Measurements from ENCODE around the gene EYA2. TPM values are rescaled to one million over a fixed set of nuclear protein-coding genes. Genes with fewer than 3 reads are reported as not detected.

Gene EYA2
- total RNA-seq, 2 experiments from 2014 or later, result not detected

GRCh38 chr20:46964618-46965455 lies 70.2 kb downstream of the EYA2 start:
- TF ChIP-seq, protein P1, sequence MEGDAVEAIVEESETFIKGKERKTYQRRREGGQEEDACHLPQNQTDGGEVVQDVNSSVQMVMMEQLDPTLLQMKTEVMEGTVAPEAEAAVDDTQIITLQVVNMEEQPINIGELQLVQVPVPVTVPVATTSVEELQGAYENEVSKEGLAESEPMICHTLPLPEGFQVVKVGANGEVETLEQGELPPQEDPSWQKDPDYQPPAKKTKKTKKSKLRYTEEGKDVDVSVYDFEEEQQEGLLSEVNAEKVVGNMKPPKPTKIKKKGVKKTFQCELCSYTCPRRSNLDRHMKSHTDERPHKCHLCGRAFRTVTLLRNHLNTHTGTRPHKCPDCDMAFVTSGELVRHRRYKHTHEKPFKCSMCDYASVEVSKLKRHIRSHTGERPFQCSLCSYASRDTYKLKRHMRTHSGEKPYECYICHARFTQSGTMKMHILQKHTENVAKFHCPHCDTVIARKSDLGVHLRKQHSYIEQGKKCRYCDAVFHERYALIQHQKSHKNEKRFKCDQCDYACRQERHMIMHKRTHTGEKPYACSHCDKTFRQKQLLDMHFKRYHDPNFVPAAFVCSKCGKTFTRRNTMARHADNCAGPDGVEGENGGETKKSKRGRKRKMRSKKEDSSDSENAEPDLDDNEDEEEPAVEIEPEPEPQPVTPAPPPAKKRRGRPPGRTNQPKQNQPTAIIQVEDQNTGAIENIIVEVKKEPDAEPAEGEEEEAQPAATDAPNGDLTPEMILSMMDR (IDR thresholded peaks at IDR 0.05), result no peak
- ChIA-PET CTCF (no interaction called here), POLR2A (no interaction called here)
- Mint-ChIP-seq H3K27ac (no peak overlapping the region), H3K27me3 (peaks cover 11% of the 10 kb centered on the region), H3K36me3 (ENCODE audit: low read depth) (no peaks in the 10 kb centered on the region), H3K4me1 (ENCODE audit: low read depth) (no peaks in the 10 kb centered on the region), H3K4me3 (no peak overlapping the region), H3K9me3 (no peaks in the 10 kb centered on the region)
- DNase-seq (no peak), ATAC-seq (no peak)
- intact Hi-C loops (cut with micrococcal nuclease), result no loop called here

GRCh38 chr20:46965477-46965876 lies 70.8 kb downstream of the EYA2 start:
- Mint-ChIP-seq H3K9me3 (no peaks in the 10 kb centered on the region), H3K27ac (no peak overlapping the region), H3K4me3 (no peak overlapping the region), H3K4me1 (ENCODE audit: low read depth) (no peaks in the 10 kb centered on the region), H3K27me3 (peaks cover 10% of the 10 kb centered on the region), H3K36me3 (ENCODE audit: low read depth) (no peaks in the 10 kb centered on the region)
- ChIA-PET CTCF (no interaction called here), POLR2A (no interaction called here)
- no peak for ATAC-seq
- no peak for DNase-seq
- intact Hi-C loops (cut with micrococcal nuclease), result no loop called here
- TF ChIP-seq, protein P1 (IDR thresholded peaks at IDR 0.05), result no peak

DNA sequence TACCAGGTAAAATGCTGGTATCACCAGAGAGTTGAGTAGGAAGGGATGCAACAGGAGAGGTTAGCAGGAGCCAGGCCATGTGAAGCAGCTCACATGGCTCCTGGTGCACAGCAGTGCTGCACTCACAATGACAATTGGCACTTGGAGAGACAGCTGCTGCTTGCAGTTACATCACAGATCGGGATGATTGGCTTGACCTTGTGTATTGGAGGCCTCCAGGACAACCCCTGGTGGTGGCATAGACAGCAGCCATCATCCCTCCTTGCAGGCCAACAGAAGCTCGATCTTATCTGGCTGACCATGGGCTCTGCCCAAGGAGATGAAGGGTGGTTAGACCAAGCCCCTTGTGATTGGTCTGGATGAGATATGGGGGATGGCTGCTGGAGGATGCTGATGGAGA lies 73.0 kb downstream of the EYA2 start:
- H3K4me3 Mint-ChIP-seq, result no peak overlapping the region
- ChIA-PET POLR2A (no interaction called here), CTCF (no interaction called here)
- H3K36me3 Mint-ChIP-seq (ENCODE audit: low read depth), result no peaks in the 10 kb centered on the region
- no peaks in the 10 kb centered on the region for H3K4me1 Mint-ChIP-seq (ENCODE audit: low read depth)
- intact Hi-C loops (cut with micrococcal nuclease), result no loop called here
- peaks cover 17% of the 10 kb centered on the region for H3K27me3 Mint-ChIP-seq
- DNase-seq (no peak), ATAC-seq (no peak)
- TF ChIP-seq, protein P1 (IDR thresholded peaks at IDR 0.05), result no peak
- no peak overlapping the region for H3K27ac Mint-ChIP-seq
- H3K9me3 Mint-ChIP-seq, result no peaks in the 10 kb centered on the region

DNA sequence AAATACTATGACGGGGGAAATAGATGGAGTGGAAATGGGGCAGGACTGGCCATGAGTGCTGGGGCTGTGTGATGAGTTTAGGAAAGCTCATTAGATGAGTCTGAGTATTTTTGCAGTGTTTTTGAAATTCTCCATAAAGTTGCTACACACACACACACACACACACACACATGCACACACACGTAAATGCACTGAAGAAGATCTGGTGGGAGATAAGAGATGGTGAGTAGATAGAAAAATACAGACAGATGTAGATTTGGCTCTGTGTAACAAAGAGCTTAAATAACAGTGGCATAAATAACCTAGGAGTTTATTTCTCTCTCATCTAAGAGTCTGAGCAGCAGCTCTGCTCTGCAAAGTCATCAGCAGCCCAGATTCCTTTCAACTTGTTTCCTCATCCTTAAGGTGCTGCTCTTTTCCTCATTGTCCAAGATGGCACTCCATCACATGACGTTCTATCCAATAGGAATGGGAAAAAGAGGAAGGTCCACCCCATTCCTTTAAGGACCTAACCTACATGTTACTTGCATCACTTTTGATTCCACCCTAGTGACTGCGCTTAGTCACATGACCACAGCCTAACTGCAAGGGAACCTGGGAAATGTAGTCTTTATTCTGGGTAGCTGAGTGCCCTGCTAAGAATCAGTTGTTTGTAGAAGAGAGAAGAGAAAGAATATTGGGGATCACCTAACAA lies 76.4 kb downstream of the EYA2 start:
- H3K27me3 Mint-ChIP-seq, result peaks cover 20% of the 10 kb centered on the region
- H3K9me3 Mint-ChIP-seq, result no peaks in the 10 kb centered on the region
- no peak overlapping the region for H3K4me3 Mint-ChIP-seq
- POLR2A ChIA-PET, result no interaction called here
- intact Hi-C loops (cut with micrococcal nuclease), result no loop called here
- TF ChIP-seq, protein P1 (IDR thresholded peaks at IDR 0.05), result no peak
- no peak for ATAC-seq
- CTCF ChIA-PET, result no interaction called here
- H3K4me1 Mint-ChIP-seq (ENCODE audit: low read depth), result no peaks in the 10 kb centered on the region
- H3K27ac Mint-ChIP-seq, result no peak overlapping the region
- no peaks in the 10 kb centered on the region for H3K36me3 Mint-ChIP-seq (ENCODE audit: low read depth)
- DNase-seq, result peak; percentile 5

DNA sequence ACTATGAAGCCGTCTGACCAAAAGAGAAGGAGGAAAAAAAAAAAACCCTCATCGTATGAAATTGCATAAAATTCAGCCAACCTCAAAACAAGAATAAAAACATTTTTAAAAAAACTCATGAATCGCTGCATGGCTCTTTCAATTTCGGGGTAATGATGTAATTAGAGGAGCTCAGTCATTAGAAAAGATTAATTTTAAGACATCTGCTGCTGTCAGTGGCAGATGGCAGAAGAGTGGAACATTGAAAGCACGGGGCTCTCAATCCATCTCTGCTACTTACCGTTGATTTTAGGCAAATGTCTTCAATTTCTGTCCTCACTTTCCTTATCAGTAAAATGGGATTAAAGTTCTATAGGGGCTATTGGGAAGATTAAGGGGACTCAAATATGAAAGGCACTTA lies 79.1 kb downstream of the EYA2 start:
- peaks cover 27% of the 10 kb centered on the region for H3K27me3 Mint-ChIP-seq
- CTCF ChIA-PET, result no interaction called here

More for the DNA sequence above, 79.1 kb downstream of the EYA2 start:
- Mint-ChIP-seq H3K36me3 (ENCODE audit: low read depth) (no peaks in the 10 kb centered on the region), H3K4me3 (no peak overlapping the region), H3K9me3 (no peaks in the 10 kb centered on the region), H3K27ac (no peak overlapping the region), H3K4me1 (ENCODE audit: low read depth) (no peaks in the 10 kb centered on the region)
- DNase-seq, result no peak
- ATAC-seq, result no peak
- TF ChIP-seq, protein P1 (IDR thresholded peaks at IDR 0.05), result no peak
- intact Hi-C loops (cut with micrococcal nuclease), result no loop called here
- POLR2A ChIA-PET, result no interaction called here
